Panc1 (cell line): ENCODE measurements around the gene PTPRS. TPM values are rescaled to one million over a fixed set of nuclear protein-coding genes. Genes with fewer than 3 reads are reported as not detected.

Experiments
- total RNA-seq: library from RNA; stranded (reverse); gene quantifications from one replicate; pipeline ENCODE4 v1.2.1, GENCODE V29; 2021; ENCODE audit not compliant: unreplicated experiment

Gene PTPRS
- total RNA-seq, 1 experiment from 2014 or later, result 85.4 TPM

Other genes with a start within 250 kb of the PTPRS start
- not detected for gene ZNRF4, start 114.6 kb upstream of the PTPRS start, total RNA-seq
- gene TINCR, start 227.1 kb upstream of the PTPRS start, total RNA-seq, result 2.3 TPM